Endometrium (tissue), 2 donors: ENCODE results near the gene KIAA0513.

Experiments used
- FAIRE-seq: peaks from 2 replicates; lab custom pipeline; 2012; peaks lifted over from hg19 to GRCh38; lab: Jason Lieb, UNC
- donor health status: control.
- donor health status: control.

KIAA0513 gene

DNA sequence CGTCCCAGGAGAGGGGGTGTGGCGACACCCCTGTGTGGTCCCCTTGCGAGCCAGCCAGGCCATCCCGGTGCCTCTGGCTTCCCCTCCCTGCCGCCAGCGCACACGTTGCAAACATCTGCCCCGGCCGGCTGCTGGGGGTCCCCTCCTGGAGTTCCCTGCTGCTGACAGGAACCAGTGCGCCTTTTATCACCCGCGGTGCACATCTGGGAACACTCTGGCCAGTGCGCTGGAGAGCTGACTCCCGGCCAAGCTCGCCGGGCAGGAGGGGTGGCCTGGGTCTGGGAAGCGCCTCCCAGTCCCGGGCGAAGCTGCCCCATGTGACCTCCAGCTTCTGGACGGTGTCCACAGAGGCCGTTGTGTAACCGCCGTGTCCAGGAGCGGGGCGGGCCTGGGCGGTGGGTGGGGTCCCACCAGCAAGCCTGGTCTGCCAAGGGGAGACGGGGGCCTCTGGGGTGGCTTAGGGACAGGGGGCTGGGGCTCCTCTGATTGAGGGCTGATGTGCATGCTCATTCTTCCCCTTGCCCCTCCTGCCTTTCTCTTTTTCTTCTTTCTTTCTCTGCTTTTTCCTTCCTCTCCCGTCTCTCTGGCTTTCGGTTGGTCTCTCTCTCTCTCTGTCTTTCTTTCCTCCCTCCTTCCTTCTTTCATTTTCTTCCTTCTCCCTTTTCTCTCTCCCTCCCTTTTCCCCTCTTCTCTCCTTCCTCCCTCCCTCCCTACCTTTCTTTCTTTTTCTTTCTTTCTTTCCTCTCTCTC, 109.9 kb downstream of the KIAA0513 start:
- FAIRE-seq, result peak; percentile 86

DNA sequence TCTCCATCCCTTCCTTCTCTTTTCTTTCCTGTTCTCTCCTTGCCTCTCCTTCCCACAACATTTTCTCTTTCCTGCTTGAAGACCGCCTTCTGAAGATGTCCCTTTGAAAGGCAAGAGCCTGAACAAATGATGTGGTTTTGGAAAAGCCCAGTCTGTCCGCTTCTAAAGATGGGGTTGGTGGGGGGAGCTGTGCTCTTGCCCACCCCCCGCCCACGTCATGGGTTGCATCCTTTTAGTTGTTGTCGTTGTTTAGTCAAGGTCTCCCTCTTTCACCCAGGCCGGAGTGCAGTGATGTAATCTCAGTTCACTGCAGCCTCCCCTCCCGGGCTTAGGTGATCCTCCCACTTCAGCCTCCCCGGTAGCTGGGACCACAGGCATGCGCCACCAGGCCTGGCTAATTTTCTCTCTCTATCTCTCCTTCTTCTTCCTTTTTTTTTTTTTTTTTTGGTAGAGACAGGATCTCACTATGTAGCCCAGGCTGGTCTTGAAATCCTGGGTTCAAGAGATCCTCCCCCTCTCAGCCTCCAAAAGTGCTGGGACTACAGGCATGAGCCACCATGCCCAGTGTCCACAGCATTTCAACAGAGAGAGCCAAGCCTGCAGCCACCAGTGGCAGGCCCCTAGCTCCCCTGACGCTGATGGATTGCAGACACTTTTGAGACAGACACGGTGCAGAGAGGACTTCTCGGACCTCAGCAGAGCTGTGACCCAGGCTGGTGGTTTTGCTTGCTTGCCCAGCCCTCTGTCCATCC, 110.7 kb downstream of the KIAA0513 start:
- no peak for FAIRE-seq

DNA sequence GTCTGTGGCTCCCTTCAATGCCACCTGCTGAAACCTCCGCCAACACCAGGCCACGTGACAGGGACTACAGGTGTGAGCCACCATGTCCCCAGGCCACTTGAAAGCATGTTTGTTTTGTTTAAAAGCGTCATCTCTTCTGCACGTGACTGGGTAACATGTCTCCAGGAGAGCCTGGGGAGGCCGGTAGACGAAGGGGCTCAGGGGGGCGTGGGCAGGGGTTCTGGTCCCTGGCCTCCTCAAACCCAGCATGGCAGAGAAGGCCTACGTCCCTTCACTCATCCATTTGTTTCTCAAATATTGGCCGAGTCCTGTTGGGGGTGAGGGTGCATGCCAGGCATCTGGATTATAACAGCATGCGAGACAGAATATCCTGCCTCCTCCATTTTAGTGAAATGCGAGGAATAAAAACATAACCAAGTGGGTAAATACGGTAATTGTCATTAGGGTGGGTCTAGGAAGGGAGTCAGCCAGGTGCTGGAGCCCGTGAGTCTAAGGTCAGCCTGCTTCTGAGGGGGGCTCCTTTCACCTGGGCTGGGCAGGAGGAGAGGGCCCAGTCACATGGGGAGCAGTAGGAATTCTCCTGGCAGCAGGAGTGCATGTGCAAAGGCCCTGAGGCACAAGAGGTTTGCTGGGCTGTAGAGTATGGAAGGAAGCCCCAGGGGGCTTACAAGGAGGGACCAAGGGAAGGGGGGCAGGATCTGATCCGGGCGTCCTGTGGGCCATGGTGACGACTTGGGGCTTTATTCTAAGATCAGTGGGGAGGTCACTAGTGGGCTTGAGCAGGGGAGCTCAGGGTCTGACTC, 111.4 kb downstream of the KIAA0513 start:
- no peak for FAIRE-seq

DNA sequence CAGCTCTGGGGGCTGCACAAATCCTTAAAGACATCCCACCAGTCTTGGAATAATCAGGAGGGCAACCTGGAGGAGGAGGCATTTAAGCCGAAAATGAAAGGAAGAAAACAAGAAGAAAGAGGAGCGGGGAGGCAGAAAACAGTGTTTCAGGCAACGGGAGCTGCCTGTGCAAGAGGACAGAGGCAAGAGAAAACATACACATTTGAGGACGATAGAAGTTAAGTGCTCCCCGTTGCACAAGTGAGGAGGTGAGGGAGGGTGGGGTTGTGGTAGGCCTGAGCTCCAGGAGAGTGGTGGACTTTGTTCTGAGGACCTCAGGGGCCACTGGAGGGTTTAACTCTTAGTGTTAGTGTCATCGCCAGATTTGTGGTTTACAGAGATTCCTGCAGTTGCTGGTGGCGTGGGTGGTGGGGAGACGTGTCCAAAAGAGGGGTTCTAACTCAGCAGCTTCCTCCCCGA, 112.3 kb downstream of the KIAA0513 start:
- no peak for FAIRE-seq

DNA sequence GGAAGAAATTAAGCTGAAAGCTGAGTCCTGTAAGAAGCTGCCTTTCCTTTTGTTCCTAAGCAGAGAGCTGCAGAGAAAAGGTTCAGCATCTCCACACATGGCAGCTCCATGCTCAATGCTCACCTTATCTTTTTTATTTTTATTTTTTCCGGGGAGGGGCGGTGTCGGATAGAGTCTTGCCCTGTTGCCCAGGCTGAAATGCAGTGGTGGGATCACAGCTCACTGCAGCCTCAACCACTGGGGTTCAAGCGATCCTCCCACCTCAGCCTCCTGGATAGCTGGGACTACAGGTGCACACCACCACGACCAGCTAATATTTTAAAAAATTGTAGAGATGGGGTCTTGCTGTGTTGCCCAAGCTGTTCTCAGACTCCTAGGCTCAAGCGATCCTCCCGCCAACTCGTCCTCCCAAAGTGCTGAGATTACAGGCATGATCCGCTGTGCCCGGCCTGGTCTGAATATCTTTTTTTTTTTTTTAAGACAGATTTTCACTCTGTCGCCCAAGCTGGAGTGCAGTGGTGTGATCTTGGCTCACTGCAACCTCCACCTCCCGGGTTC, 112.9 kb downstream of the KIAA0513 start:
- no peak for FAIRE-seq

DNA sequence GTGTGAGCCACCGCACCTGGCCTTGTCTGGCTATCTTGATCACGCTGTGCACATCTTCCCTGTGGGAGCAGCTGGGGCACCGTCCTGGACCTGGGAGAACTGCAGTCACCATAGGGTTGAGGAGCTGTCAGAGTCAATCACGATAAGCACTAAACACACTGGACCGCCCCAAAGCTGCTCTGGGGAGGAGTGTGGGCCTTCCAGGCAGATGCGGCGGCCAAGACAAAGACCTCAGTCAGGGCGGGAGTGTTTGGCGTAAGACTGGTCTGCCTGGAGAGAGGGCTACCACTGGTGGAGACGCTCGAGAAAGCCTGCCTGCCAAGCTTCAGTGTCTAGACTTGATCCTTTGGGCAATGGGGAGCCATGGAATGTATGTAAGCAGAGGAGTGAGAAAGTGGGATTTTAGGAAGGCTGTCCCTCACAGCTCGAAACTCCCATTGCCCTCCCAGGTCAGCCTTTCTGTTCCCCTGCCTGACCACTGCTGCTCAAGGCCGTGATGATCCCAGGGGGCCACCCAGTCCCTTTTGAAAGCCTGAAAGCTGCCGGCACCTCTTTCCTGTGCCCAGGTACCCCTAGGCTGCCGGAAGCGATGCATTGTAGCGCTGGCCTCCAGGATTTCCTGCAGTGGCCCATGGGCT, 114.0 kb downstream of the KIAA0513 start:
- no peak for FAIRE-seq

DNA sequence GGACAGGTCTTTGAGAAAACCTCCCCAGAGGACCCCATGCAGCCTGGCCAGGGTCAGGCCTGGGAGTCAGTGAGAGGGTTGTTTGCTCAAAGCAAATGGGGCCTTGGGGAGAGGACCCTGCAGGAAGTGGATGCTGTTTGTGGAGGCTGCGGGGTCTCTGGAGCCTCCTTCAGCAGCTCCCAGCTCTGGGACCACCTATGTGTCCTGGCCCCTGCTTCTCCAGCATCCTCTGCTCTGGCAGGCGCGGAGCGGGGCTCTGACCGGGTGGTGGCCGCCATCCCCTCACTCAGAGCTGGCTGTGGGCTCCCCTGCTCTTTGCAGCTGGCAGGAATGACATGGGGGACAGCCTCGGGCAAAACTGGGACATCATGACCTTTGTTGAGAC, 114.5 kb downstream of the KIAA0513 start:
- FAIRE-seq, result no peak

DNA sequence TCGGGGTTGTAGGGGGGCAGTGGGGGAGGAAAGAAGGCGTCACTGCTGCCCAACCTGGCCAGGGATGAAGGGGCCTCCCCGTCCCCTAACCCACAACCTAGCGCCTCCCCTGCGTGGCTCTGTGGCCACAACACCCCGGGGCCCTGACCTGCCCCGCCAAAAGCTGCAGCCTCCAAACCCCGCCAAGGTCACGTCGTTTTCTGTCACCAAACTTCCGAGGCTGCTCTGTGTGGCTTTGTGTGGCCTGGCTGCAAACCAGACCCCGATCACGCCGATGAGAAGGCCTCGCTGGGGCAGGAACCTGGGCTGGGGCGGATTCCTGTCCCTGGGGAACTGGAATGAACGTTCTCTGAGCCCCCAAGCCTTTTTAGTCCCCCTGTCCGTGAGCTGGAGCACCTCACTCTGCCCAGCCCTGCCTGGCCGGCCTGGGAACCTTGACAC, 115.2 kb downstream of the KIAA0513 start:
- FAIRE-seq, result no peak
